K562 (cell line): ENCODE data around the gene SLC4A2. TPM values are rescaled to one million over a fixed set of nuclear protein-coding genes. Genes with fewer than 3 reads are reported as not detected.
A peak's percentile ranks its signal among the peaks of the same experiment; 100 is the strongest.

Source experiments
- ATAC-seq: fragments of 200-7000 bp; cut with Tn5 transposase; 3 replicates; pipeline ENCODE4 v1.9.1; 2020; ENCODE audit warnings: moderate library complexity
- BruUV-seq: library from RNA; stranded (reverse); fragments of 400-500 nt; replicated peaks from 2 replicates; lab custom pipeline; 2021; lab: Mats Ljungman, UMichigan
- CTCF ChIA-PET: fragments of 300-600 bp; formaldehyde crosslinking; extraction: SDS; loops from one replicate; lab custom pipeline; 2021; ENCODE audit warnings: low intra/inter-chr PET ratio; lab: Yijun Ruan, JAX
- POLR2A ChIA-PET: fragments of 300-600, 350-650 bp; sonication (Branson Sonifier 250); formaldehyde crosslinking; extraction: SDS; loops from one replicate; lab custom pipeline; 2021; ENCODE audit warnings: antibody characterized with exemption, inconsistent platforms; lab: Yijun Ruan, JAX
- DNase-seq, 4 experiments: peaks; one replicate each; pipeline versions ENCODE4 v3.0.0 to v3.0.0-alpha.2; 2011 to 2018; ENCODE audit warnings: low spot score in 3 of 4, mixed read lengths in 3 of 4; ENCODE audit errors: extremely low read depth in 1 of 4
- FAIRE-seq: peaks from 2 replicates; lab custom pipeline; 2011; peaks lifted over from hg19 to GRCh38; lab: Jason Lieb, UNC
- H2AFZ ChIP-seq: 2 replicates; pipeline ENCODE4 v1.6.0; 2011; ENCODE audit warnings: low read depth, low read length, control low read depth, inconsistent platforms
- H3K27ac ChIP-seq: fragments of 200-600 bp; 3 replicates; pipeline ENCODE4 v1.8.0; 2011; ENCODE audit warnings: low read depth, mild to moderate bottlenecking, control low read depth, inconsistent platforms, low read length, moderate library complexity, mixed read lengths; ENCODE audit errors: extremely low read depth
- H3K27me3 ChIP-seq, 2 experiments: fragments of 300-600 bp in 1 of 2; 2 replicates in 1 of 2; 3 replicates in 1 of 2; pipeline versions ENCODE4 v1.6.0 to v1.8.0; 2011; ENCODE audit warnings: inconsistent platforms in 2 of 2, low read length in 2 of 2, mild to moderate bottlenecking in 1 of 2, mixed read lengths in 1 of 2, moderate library complexity in 1 of 2; ENCODE audit not compliant: control insufficient read depth in 2 of 2, insufficient read depth in 2 of 2
- H3K36me3 ChIP-seq: fragments of 300-600 bp; 3 replicates; pipeline ENCODE4 v1.8.0; 2011; ENCODE audit warnings: mild to moderate bottlenecking, low read length, inconsistent platforms; ENCODE audit not compliant: control insufficient read depth, insufficient read depth
- H3K4me1 ChIP-seq, 2 experiments: fragments of 200-600 bp in 1 of 2; replicated peaks in 1 of 2; 2 replicates in 1 of 2; 3 replicates in 1 of 2; pipeline versions ENCODE4 v1.5.1 to v1.8.0; 2011; ENCODE audit warnings: inconsistent platforms in 2 of 2, low read length in 2 of 2, mild to moderate bottlenecking in 1 of 2, mixed read lengths in 1 of 2, moderate library complexity in 1 of 2; ENCODE audit not compliant: control insufficient read depth in 2 of 2, insufficient read depth in 2 of 2
- H3K4me2 ChIP-seq: 2 replicates; pipeline ENCODE4 v1.6.1; 2011; ENCODE audit warnings: low read length, control low read depth, inconsistent platforms, mixed read lengths; ENCODE audit not compliant: insufficient read depth
- H3K4me3 ChIP-seq: fragments of 200-600 bp; sonication (generic), shearing (Covaris generic); 2 replicates; pipeline ENCODE4 v1.5.1; 2016; ENCODE audit warnings: control low read depth, inconsistent platforms
- H3K79me2 ChIP-seq: fragments of 200-600 bp; 3 replicates; pipeline ENCODE4 v1.8.0; 2011; ENCODE audit warnings: low read length, inconsistent platforms; ENCODE audit not compliant: control insufficient read depth, insufficient read depth
- H3K9ac ChIP-seq, 2 experiments: 2 replicates each; pipeline versions ENCODE4 v1.6.0 to v1.6.1; 2011; ENCODE audit warnings: low read depth in 2 of 2, low read length in 2 of 2, control low read depth in 1 of 2, inconsistent platforms in 1 of 2, mild to moderate bottlenecking in 1 of 2, mixed read lengths in 1 of 2; ENCODE audit not compliant: insufficient read depth in 1 of 2
- H3K9me1 ChIP-seq: one replicate; pipeline ENCODE4 v1.6.0; 2011; ENCODE audit warnings: inconsistent platforms, mild to moderate bottlenecking, low read length, moderate library complexity; ENCODE audit not compliant: control insufficient read depth, insufficient read depth
- H3K9me3 ChIP-seq: replicated peaks from 2 replicates; pipeline ENCODE4 v1.5.1; 2011; ENCODE audit warnings: low read depth, low read length, inconsistent platforms; ENCODE audit not compliant: control insufficient read depth, insufficient read depth
- H4K20me1 ChIP-seq: replicated peaks from 2 replicates; pipeline ENCODE4 v1.6.1; 2011; ENCODE audit warnings: low read length, inconsistent platforms, mixed read lengths; ENCODE audit not compliant: control insufficient read depth, insufficient read depth
- CTBP1 ChIP-seq: fragments of 450-650 bp; IDR thresholded peaks from 2 replicates; pipeline ENCODE4 v1.6.1; 2016; ENCODE audit warnings: borderline replicate concordance
- E2F8 ChIP-seq: fragments of 450-650 bp; IDR thresholded peaks from 2 replicates; pipeline ENCODE4 v1.7.1; 2018; ENCODE audit warnings: mild to moderate bottlenecking, low read depth; ENCODE audit not compliant: partially characterized antibody
- FOXP4 ChIP-seq: sonication (generic); formaldehyde crosslinking; IDR thresholded peaks from 2 replicates; pipeline ENCODE4 v1.8.0; 2022; ENCODE audit warnings: mild to moderate bottlenecking, missing genetic modification reagents, borderline replicate concordance
- HOXB6 ChIP-seq: fragments of 250-450 bp; sonication (Bioruptor Pico); IDR thresholded peaks from 2 replicates; pipeline ENCODE4 v1.5.1; 2022; ENCODE audit warnings: mild to moderate bottlenecking, borderline replicate concordance
- JUN ChIP-seq, 2 experiments: sonication (generic) in 1 of 2; formaldehyde crosslinking in 1 of 2; IDR thresholded peaks; 2 replicates each; pipeline versions ENCODE4 v1.6.1 to v1.8.0; 2012 to 2022; ENCODE audit warnings: borderline replicate concordance in 2 of 2, mild to moderate bottlenecking in 2 of 2, improper control_type of control experiment in 1 of 2, low read depth in 1 of 2, low read length in 1 of 2, missing genetic modification reagents in 1 of 2
- MAZ ChIP-seq, 2 experiments: fragments of 450-650 bp in 1 of 2; sonication (generic) in 1 of 2; formaldehyde crosslinking; IDR thresholded peaks in 1 of 2; conservative IDR thresholded peaks in 1 of 2; 2 replicates each; pipeline versions ENCODE4 v1.4.0 to v1.5.0; 2020; ENCODE audit warnings: mild to moderate bottlenecking in 1 of 2, missing genetic modification reagents in 1 of 2
- MBD2 ChIP-seq: sonication (generic); IDR thresholded peaks from 2 replicates; pipeline ENCODE4 v1.6.1; 2016; ENCODE audit warnings: low read depth, borderline replicate concordance
- POLR2G ChIP-seq: fragments of 200-400 bp; formaldehyde crosslinking; IDR thresholded peaks from 2 replicates; pipeline ENCODE4 v1.6.1; 2017; ENCODE audit warnings: low read depth, mild to moderate bottlenecking, antibody characterized with exemption, low read length, moderate library complexity
- RBM22 ChIP-seq: fragments of 200-400 bp; formaldehyde crosslinking; IDR thresholded peaks from 2 replicates; pipeline ENCODE4 v1.6.1; 2018; ENCODE audit warnings: low read length, low read depth; ENCODE audit not compliant: poor library complexity, severe bottlenecking
- RFX7 ChIP-seq: fragments of 250-450 bp; sonication (Bioruptor Pico); IDR thresholded peaks from 2 replicates; pipeline ENCODE4 v1.5.1; 2021; ENCODE audit warnings: mild to moderate bottlenecking
- SIN3A ChIP-seq, 2 experiments: fragments of 150-350 bp in 1 of 2; IDR thresholded peaks; 2 replicates each; pipeline ENCODE4 v1.6.1; 2011 to 2016; ENCODE audit warnings: borderline replicate concordance in 2 of 2, low read depth in 2 of 2, low read length in 2 of 2, mild to moderate bottlenecking in 2 of 2, moderate library complexity in 2 of 2; ENCODE audit not compliant: control insufficient read depth in 1 of 2
- SUPT5H ChIP-seq: fragments of 450-650 bp; IDR thresholded peaks from 2 replicates; pipeline ENCODE4 v1.6.1; 2016
- TCF7 ChIP-seq: sonication (generic); IDR thresholded peaks from 2 replicates; pipeline ENCODE4 v1.6.1; 2016; ENCODE audit warnings: antibody characterized with exemption, borderline replicate concordance
- WGBS: fragments of 100-300 bp; shearing (Covaris generic); methylation state at CpG from one replicate; pipeline ENCODE4 v1.1.6; 2016; ENCODE audit warnings: low coverage, mixed read lengths; ENCODE audit not compliant: insufficient coverage; ENCODE audit errors: missing lambda C conversion rate; 5-methylcytosine and 5-hydroxymethylcytosine counted together
- in situ Hi-C: fragments of 300-500 bp; cut with MboI; formaldehyde crosslinking; loops from 4 replicates; pipeline ENCODE4 v1.15.0; 2018; ENCODE audit warnings: inconsistent platforms, mixed read lengths
- intact Hi-C: fragments of 100-400 bp; cut with micrococcal nuclease; formaldehyde crosslinking; loops from 2 replicates; pipeline ENCODE4 v1.14.2; 2022
- polyA plus RNA-seq, 8 experiments: library from polyadenylated mRNA; depleted of rRNA in 4 of 8; stranded (reverse) in 5 of 8; unstranded in 3 of 8; fragments of >200 nt; fragmentation: Nextera tagmentation in 2 of 8; fragmentation: Illumina TruSeq in 1 of 8; extraction: Ambion mirVana in 2 of 8; extraction: Trizol in 1 of 8; gene quantifications; 2 replicates each; pipeline versions ENCODE4 v1.2.1 to v1.2.3, GENCODE V29; 2011 to 2014; ENCODE audit warnings: inconsistent platforms in 1 of 8, missing spikeins in 1 of 8
- total RNA-seq, 7 experiments: library from RNA; depleted of rRNA in 6 of 7; stranded (reverse); fragments of >200 nt in 6 of 7; fragmentation: Illumina TruSeq in 2 of 7; extraction: Trizol in 2 of 7; gene quantifications; 2 replicates each; pipeline versions ENCODE4 v1.2.1 to v1.2.3, GENCODE V29; 2011 to 2021; ENCODE audit warnings: low replicate concordance in 1 of 7
- TF ChIP-seq, protein P1 (sequence below): fragments of 450-650 bp; formaldehyde crosslinking; IDR thresholded peaks from 2 replicates; pipeline ENCODE4 v1.4.0; 2020; ENCODE audit warnings: mild to moderate bottlenecking, mixed read lengths

SLC4A2 gene
- total and polyA plus RNA-seq, 9 of the 15 experiments (the other 6 are each of a cell fraction or from before 2014, with no cell fraction given), result 11.4 to 375 (median 130) TPM

GRCh38 chr7:151077705-151078232 lies 18.4 kb downstream of the SLC4A2 start:
- ChIA-PET POLR2A (interaction anchor here (0.6 to 2.8 kb wide), 10 partner anchors 10 to 109 kb away, joined by 3 to 18 read pairs (median 4); partner anchors contain the start of gene ASIC3), CTCF (no interaction called here)
- Histone ChIP-seq H3K79me2 (peaks cover 42% of the 10 kb centered on the region), H3K36me3 (peaks cover 76% of the 10 kb centered on the region), H3K4me3 (no peak overlapping the region), H3K9me1 (no peaks in the 10 kb centered on the region), H3K27me3 (no peaks in the 10 kb centered on the region), H3K9me3 (no peaks in the 10 kb centered on the region), H4K20me1 (peaks cover 5% of the 10 kb centered on the region), H3K27ac (peak overlapping the region; percentile 1; the same call in 1 of the 3 replicates), H2AFZ (no peak overlapping the region), H3K4me2 (no peak overlapping the region), H3K4me1 (peaks cover 32 to 84% of the 10 kb centered on the region in 2 experiments), H3K9ac (peak overlapping the region in 1 of 2 experiments; percentile 84; a peak in 2 of 4 replicates)
- DNase-seq, result no peak
- intact Hi-C loops (no loop called here), in situ Hi-C loops (no loop called here)
- no peak for ATAC-seq
- TF ChIP-seq, protein P1, sequence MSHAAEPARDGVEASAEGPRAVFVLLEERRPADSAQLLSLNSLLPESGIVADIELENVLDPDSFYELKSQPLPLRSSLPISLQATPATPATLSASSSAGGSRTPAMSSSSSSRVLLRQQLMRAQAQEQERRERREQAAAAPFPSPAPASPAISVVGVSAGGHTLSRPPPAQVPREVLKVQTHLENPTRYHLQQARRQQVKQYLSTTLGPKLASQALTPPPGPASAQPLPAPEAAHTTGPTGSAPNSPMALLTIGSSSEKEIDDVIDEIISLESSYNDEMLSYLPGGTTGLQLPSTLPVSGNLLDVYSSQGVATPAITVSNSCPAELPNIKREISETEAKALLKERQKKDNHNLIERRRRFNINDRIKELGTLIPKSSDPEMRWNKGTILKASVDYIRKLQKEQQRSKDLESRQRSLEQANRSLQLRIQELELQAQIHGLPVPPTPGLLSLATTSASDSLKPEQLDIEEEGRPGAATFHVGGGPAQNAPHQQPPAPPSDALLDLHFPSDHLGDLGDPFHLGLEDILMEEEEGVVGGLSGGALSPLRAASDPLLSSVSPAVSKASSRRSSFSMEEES (CRISPR knock-in tag), result peak; percentile 65
- TF ChIP-seq CTBP1, result 0 out of 2 replicates have a peak, but pooled peaks have one; percentile 30
- TF ChIP-seq SUPT5H, result peak; percentile 19
- TF ChIP-seq JUN (IDR thresholded peaks at IDR 0.05; ENCODE audit: borderline replicate concordance, low read depth, low read length), result no peak
- no peak for TF ChIP-seq JUN (CRISPR knock-in tag; IDR thresholded peaks at IDR 0.05; ENCODE audit: borderline replicate concordance)
- 0 out of 2 replicates have a peak, but pooled peaks have one; percentile 10 for TF ChIP-seq MBD2
- TF ChIP-seq TCF7, result no peak
- no peak for TF ChIP-seq HOXB6 (CRISPR knock-in tag)
- no peak for TF ChIP-seq RFX7 (CRISPR knock-in tag)
- 0 out of 4 replicates have a peak, but pooled peaks of 1 of the 2 experiments have one; percentile 14 for TF ChIP-seq MAZ (CRISPR knock-in tag; conservative IDR thresholded peaks at IDR 0.05 in 1 of 2, IDR thresholded peaks at IDR 0.05 in 1 of 2)
- 0 out of 4 replicates have a peak, but pooled peaks of 1 of the 2 experiments have one; percentile 15 for TF ChIP-seq SIN3A (IDR thresholded peaks at IDR 0.05; ENCODE audit: borderline replicate concordance in 2 of 2, control insufficient read depth in 1 of 2, low read depth in 2 of 2, low read length in 2 of 2)
- TF ChIP-seq E2F8, result peak; percentile 19
- peak; percentile 6; the same call in 1 of the 2 replicates for TF ChIP-seq POLR2G
- TF ChIP-seq RBM22, result peak; percentile 66
- TF ChIP-seq FOXP4 (CRISPR knock-in tag), result 0 out of 2 replicates have a peak, but pooled peaks have one; percentile 29
- WGBS, result 74% methylated on average over 10 of the region's 10 CpGs
- FAIRE-seq, result peak; percentile 84
- no TSS peak for BruUV-seq
